ENCODE results near the gene LIMA1.

Gene LIMA1

DNA sequence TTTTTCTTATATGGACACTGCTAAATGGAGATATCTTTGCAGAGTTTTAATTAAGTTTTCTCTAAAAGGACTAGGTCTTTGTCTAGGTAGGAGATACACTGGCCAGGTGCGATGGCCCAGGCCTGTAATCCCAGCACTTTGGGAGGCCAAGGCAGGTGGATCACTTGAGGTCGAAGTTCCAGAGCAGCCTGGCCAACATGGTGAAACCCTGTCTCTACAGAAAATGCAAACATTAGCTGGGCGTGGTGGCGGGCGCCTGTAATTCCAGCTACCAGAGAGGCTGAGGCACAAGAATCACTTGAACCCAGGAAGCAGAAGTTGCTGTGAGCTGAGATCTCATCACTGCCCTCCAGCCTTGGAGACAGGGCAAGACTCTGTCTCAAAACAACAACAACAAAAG lies 99.1 kb downstream of the LIMA1 start:
- no peak overlapping the region for H3K27ac ChIP-seq
- H3K27me3 ChIP-seq (ENCODE audit: insufficient read depth, low read depth, severe bottlenecking), result no peaks in the 10 kb centered on the region
- H3K36me3 ChIP-seq, result peaks cover 13% of the 10 kb centered on the region
- no peaks in the 10 kb centered on the region for H3K9me3 ChIP-seq (ENCODE audit: severe bottlenecking)
- TF ChIP-seq, protein P1, sequence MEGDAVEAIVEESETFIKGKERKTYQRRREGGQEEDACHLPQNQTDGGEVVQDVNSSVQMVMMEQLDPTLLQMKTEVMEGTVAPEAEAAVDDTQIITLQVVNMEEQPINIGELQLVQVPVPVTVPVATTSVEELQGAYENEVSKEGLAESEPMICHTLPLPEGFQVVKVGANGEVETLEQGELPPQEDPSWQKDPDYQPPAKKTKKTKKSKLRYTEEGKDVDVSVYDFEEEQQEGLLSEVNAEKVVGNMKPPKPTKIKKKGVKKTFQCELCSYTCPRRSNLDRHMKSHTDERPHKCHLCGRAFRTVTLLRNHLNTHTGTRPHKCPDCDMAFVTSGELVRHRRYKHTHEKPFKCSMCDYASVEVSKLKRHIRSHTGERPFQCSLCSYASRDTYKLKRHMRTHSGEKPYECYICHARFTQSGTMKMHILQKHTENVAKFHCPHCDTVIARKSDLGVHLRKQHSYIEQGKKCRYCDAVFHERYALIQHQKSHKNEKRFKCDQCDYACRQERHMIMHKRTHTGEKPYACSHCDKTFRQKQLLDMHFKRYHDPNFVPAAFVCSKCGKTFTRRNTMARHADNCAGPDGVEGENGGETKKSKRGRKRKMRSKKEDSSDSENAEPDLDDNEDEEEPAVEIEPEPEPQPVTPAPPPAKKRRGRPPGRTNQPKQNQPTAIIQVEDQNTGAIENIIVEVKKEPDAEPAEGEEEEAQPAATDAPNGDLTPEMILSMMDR (IDR thresholded peaks at IDR 0.05; ENCODE audit: low read depth, low read length), result no peak
- DNase-seq, result no peak
- no peak overlapping the region for H3K4me3 ChIP-seq (ENCODE audit: low read depth, low read length)

DNA sequence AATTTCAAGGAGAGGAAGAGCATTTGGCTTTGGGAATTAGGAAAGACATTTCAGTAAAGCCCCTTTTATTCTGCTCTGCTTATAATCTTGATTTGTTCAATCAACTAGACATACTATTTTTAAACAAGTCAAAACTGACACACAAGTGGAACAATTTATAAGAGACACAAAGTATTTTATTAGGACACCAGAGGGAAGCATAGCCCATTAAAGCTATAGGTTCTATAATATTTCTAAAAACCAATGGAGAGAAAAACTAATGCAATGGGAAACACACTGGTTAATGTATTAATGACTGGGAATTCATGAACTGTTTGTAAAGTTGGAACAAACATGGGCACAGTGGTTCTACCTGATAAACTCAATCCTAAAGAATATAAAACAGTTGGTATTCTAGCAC lies 100.9 kb downstream of the LIMA1 start:
- H3K27ac ChIP-seq, result no peak overlapping the region
- H3K27me3 ChIP-seq (ENCODE audit: insufficient read depth, low read depth, severe bottlenecking), result no peaks in the 10 kb centered on the region
- TF ChIP-seq, protein P1 (IDR thresholded peaks at IDR 0.05; ENCODE audit: low read depth, low read length), result no peak
- H3K36me3 ChIP-seq, result peaks cover 18% of the 10 kb centered on the region
- H3K9me3 ChIP-seq (ENCODE audit: severe bottlenecking), result no peaks in the 10 kb centered on the region
- H3K4me3 ChIP-seq (ENCODE audit: low read depth, low read length), result no peak overlapping the region
- DNase-seq, result no peak

DNA sequence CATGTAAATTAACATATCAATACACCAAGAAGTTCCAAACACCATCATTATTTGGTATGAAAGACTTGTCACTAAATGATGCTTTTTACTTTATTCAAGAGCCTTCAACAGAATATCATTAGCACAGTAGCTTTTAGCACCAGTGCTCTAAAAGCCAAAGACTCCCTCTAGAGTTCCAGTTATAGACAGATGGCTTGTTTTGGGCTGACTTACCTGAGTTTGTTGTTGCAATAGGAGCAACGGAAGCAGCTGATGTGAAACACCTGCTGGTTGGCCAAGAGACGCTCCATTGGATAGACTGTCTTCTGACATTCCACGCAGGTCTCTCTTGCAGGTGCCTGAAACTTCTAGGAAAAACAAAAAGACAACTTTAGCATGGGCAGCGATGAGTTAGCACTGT lies 101.6 kb downstream of the LIMA1 start:
- peaks cover 26% of the 10 kb centered on the region for H3K36me3 ChIP-seq
- no peak overlapping the region for H3K27ac ChIP-seq
- DNase-seq, result no peak
- no peaks in the 10 kb centered on the region for H3K9me3 ChIP-seq (ENCODE audit: severe bottlenecking)
- H3K4me3 ChIP-seq (ENCODE audit: low read depth, low read length), result no peak overlapping the region
- TF ChIP-seq, protein P1 (IDR thresholded peaks at IDR 0.05; ENCODE audit: low read depth, low read length), result no peak
- H3K27me3 ChIP-seq (ENCODE audit: insufficient read depth, low read depth, severe bottlenecking), result no peaks in the 10 kb centered on the region

DNA sequence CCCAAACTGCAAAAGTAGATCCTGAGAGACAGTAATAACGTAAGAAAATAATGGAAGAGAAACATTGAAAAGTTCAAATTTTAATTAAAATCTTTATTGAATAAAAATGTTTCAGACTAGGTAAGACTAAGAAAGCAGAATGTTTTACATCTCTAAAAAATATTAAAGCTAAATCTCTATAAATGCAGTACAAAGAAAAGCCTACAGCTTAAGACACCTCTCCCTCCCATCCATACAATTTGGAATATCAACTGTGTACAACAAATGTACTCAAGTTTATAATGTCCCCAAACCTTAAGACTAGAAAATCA lies 107.6 kb downstream of the LIMA1 start:
- no peak overlapping the region for H3K4me3 ChIP-seq (ENCODE audit: low read depth, low read length)
- no peaks in the 10 kb centered on the region for H3K27me3 ChIP-seq (ENCODE audit: insufficient read depth, low read depth, severe bottlenecking)
- H3K36me3 ChIP-seq, result peaks cover 28% of the 10 kb centered on the region
- TF ChIP-seq, protein P1 (IDR thresholded peaks at IDR 0.05; ENCODE audit: low read depth, low read length), result no peak
- DNase-seq, result no peak
- no peak overlapping the region for H3K27ac ChIP-seq
- no peaks in the 10 kb centered on the region for H3K9me3 ChIP-seq (ENCODE audit: severe bottlenecking)

DNA sequence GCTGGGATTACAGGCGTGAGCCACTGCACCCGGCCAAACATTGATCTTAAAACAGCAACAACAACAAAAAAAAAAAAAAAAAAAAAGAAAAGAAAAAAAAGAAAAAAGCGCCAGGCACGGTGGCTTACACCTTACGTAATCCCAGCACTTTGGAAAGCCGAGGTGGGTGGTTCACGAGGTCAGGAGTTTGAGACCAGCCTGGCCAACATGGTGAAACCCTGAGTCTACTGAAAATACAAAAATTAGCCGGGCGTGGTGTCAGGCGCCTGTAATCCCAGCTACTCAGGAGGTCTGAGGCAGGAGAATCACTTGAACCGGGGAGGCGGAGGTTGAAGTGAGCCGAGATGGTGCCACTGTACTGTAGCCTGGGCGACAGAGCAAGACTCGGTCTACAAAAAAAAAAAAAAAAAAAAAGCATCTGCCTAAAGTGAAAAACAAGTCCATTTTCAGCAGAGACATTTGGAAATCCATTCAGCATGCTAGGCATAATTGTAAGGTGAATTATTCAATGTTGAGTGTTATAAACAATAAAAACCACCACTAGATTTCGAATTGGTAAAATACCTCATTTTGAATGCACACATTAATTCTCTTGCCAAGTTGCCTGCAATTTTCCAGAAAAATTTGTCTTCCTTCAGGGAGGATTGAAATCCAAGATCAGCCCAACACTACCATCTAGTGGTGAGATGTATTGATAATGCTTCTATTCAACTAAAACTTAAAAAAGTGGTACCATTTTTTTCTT lies 108.2 kb downstream of the LIMA1 start:
- Histone ChIP-seq H3K36me3 (peaks cover 24% of the 10 kb centered on the region), H3K27ac (no peak overlapping the region), H3K9me3 (ENCODE audit: severe bottlenecking) (no peaks in the 10 kb centered on the region), H3K27me3 (ENCODE audit: insufficient read depth, low read depth, severe bottlenecking) (no peaks in the 10 kb centered on the region), H3K4me3 (ENCODE audit: low read depth, low read length) (no peak overlapping the region)
- DNase-seq, result no peak
- TF ChIP-seq, protein P1 (IDR thresholded peaks at IDR 0.05; ENCODE audit: low read depth, low read length), result no peak

All from WERI-Rb-1 (cell line).